Fibroblast of gingiva (primary cell): Measurements from ENCODE around the gene AHCY.
A peak's percentile ranks its signal among the peaks of the same experiment; 100 is the strongest.
"Not testable (repeated sequence)": the region's sequence is repeated elsewhere in the genome, so short reads cannot be mapped to it uniquely, and the experiment has no call there.

ENCODE experiments used
- DNase-seq: peaks from one replicate; pipeline ENCODE4 v3.0.0-alpha.2; 2011; ENCODE audit warnings: low read depth

The AHCY gene

GRCh38 chr20:34254979-34255378 is 48.2 kb downstream of the AHCY start:
- no peak for DNase-seq

- not testable (repeated sequence) for DNase-seq
Measured at GRCh38 chr20:34252431-34253086, 50.6 kb downstream of the AHCY start.

- no peak for DNase-seq
Measured at GRCh38 chr20:34251619-34252018, 51.5 kb downstream of the AHCY start.

- no peak for DNase-seq
Measured at GRCh38 chr20:34250005-34250404, 53.1 kb downstream of the AHCY start.

- DNase-seq, result peak; percentile 80
Measured at GRCh38 chr20:34249291-34249690, 53.9 kb downstream of the AHCY start.

- peak; percentile 78 for DNase-seq
Measured at GRCh38 chr20:34246126-34246626, 57.0 kb downstream of the AHCY start.

- no peak for DNase-seq
Measured at GRCh38 chr20:34243377-34243776, 59.8 kb downstream of the AHCY start.

- DNase-seq, result no peak
Measured at GRCh38 chr20:34242879-34243278, 60.3 kb downstream of the AHCY start.

GRCh38 chr20:34242015-34242414 is 61.1 kb downstream of the AHCY start:
- DNase-seq, result not testable (repeated sequence)

GRCh38 chr20:34240693-34241615 is 62.2 kb downstream of the AHCY start, which contains the start of gene ASIP:
TSS of gene ASIP (plus strand) at chr20:34241423. CDS start at chr20:34260375, 18,952 bp downstream.
- DNase-seq, result no peak

GRCh38 chr20:34240121-34240520 is 63.0 kb downstream of the AHCY start:
- no peak for DNase-seq

GRCh38 chr20:34237942-34238341 is 65.2 kb downstream of the AHCY start:
- no peak for DNase-seq

- DNase-seq, result no peak
Measured at GRCh38 chr20:34235875-34236274, 67.3 kb downstream of the AHCY start.

- no peak for DNase-seq
Measured at GRCh38 chr20:34233687-34234086, 69.5 kb downstream of the AHCY start.

- DNase-seq, result no peak
Measured at GRCh38 chr20:34232494-34233087, 70.6 kb downstream of the AHCY start.

- DNase-seq, result no peak
Measured at GRCh38 chr20:34231634-34232033, 71.5 kb downstream of the AHCY start.
